ENCODE results near the gene STOX1.
"Not testable (repeated sequence)": the region's sequence is repeated elsewhere in the genome, so short reads cannot be mapped to it uniquely, and the experiment has no call there.

Gene STOX1, protein sequence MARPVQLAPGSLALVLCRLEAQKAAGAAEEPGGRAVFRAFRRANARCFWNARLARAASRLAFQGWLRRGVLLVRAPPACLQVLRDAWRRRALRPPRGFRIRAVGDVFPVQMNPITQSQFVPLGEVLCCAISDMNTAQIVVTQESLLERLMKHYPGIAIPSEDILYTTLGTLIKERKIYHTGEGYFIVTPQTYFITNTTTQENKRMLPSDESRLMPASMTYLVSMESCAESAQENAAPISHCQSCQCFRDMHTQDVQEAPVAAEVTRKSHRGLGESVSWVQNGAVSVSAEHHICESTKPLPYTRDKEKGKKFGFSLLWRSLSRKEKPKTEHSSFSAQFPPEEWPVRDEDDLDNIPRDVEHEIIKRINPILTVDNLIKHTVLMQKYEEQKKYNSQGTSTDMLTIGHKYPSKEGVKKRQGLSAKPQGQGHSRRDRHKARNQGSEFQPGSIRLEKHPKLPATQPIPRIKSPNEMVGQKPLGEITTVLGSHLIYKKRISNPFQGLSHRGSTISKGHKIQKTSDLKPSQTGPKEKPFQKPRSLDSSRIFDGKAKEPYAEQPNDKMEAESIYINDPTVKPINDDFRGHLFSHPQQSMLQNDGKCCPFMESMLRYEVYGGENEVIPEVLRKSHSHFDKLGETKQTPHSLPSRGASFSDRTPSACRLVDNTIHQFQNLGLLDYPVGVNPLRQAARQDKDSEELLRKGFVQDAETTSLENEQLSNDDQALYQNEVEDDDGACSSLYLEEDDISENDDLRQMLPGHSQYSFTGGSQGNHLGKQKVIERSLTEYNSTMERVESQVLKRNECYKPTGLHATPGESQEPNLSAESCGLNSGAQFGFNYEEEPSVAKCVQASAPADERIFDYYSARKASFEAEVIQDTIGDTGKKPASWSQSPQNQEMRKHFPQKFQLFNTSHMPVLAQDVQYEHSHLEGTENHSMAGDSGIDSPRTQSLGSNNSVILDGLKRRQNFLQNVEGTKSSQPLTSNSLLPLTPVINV

DNA sequence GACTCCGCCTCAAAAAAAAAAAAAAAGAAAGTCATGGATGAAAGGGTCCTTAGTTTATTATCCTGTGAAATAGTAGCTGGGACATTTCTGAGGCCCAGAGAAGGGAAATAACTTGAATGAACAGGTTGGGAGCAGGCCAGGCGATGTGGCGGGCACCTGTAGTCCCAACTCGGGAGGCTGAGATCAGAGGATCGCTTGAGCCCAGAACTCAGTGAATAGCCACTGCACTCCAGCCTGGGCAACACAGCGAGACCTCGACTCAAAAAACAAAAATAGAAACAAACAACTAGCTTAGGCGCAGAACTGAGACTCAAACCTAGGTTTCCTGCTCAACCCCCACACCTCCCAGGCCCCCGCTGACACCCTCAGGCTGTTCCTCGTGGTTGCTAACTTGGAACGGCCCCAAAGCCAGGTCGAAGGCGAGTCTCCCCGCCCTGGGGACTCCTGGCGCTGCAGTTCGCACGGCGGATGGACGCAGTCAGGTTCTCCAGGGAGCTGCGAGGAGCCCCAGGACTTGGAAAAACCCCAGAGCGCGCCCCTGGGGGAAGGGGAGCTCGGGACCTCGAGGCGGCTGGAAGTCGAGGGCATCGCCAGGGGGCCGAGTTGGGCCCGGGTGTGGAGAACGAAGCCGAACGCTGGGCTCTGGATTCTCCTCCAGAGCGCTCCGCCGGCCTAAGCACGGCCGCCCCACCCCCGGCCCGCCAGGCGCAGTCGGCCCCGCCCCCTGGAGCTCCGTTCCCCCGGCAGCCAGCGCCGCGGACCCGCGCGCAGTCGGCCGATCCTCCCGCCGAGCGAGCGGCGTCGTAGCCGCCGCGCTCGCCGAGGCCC lies at the start of gene STOX1:
Gene STOX1, plus strand, starts transcription at position 768 of the 828 bp plus-strand sequence. CDS start 93 bp downstream, outside the sequence.
- no peak for TF ChIP-seq ZNF274 (IDR thresholded peaks at IDR 0.05; ENCODE audit: low read depth, low read length)
- H3K4me3 ChIP-seq (ENCODE audit: low read length) = peak within 1 kb of the TSS; percentile 46; the same call in 1 of the 2 replicates

DNA sequence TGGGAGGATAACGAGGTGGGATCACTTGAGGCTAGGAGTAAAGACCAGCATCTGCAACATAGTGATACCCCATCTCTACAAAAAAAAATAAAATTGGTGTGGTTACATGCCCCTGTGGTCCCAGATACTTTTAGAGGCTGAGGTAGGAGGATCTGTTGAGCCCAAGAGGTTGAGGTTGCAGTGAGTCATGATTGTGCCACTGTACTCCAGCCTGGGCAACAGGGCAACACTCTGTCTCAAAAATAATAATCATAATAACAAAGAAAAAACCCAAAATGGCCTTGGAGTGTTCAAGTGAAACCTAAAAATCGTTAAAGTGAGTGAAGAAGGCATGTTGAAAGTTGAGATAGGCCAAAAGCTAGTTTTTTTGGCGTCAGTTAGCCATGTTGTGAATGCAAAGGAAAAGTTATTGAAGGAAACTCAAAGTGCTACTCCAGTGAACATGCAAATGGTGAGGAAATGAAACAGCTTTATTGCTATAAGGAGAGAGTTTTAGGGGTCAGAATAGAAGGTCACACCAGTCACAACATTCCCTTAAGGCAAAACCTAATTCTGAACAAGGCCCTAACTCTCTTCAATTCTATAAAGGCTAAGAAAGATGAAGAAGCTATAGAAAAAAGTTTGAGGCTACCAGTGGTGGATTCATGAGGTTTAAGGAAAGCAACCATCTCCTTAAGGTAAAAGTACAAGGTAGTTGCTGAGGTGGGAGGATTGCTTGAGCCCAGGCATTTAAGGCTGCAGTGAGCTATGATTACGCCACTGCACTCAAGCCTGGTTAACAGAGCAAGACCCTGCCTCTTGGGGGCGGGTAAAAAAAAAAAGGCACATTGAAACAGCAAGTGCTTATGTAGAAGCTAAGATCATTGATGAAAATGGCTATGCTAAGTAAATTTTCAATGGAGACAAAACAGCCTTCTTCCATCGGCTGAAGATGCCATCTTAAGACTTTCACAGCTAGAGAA lies 45.4 kb upstream of the STOX1 start:
- TF ChIP-seq ZNF274 (IDR thresholded peaks at IDR 0.05; ENCODE audit: low read depth, low read length) = no peak
- H3K4me3 ChIP-seq (ENCODE audit: low read length) = no peak overlapping the region

DNA sequence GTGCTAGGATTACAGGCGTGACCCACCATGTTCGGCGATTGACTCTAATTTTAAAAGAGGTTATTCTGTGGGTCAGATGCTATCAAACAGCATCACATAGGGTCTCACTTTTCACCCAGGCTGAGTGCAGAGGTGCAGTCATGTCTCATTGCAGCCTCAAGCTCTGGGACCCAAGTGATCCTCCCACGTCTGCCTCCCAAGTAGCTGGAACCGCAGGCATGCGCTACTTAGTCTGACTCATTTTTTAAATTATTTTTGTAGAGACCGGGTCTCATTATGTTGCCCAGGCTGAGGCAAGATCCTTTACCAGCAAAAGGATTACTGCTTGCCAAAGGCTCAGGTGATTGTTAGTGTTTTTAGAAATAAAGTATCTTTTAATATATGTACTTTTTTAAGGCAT lies 42.9 kb upstream of the STOX1 start:
- no peak overlapping the region for H3K4me3 ChIP-seq (ENCODE audit: low read length)
- TF ChIP-seq ZNF274 (IDR thresholded peaks at IDR 0.05; ENCODE audit: low read depth, low read length) = no peak

DNA sequence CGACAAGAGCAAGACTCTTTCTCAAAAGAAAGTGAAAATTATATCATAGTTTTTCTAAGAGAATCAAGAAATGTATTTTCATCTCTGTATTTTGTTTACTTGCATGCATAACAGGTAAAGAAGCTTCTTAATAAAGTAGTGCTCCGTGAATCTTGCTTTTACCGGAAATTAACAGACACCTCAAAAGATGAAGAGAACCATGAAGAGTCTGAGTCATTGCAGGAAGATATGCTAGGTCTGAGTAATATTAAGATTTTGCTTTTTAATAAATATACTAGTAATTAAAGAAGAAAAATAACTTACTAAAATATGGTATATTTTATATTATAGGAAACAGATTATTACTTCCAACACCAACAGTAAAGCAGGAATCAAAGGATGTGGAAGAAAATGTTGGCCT lies 39.5 kb upstream of the STOX1 start:
- H3K4me3 ChIP-seq (ENCODE audit: low read length) = no peak overlapping the region
- TF ChIP-seq ZNF274 (IDR thresholded peaks at IDR 0.05; ENCODE audit: low read depth, low read length) = no peak

DNA sequence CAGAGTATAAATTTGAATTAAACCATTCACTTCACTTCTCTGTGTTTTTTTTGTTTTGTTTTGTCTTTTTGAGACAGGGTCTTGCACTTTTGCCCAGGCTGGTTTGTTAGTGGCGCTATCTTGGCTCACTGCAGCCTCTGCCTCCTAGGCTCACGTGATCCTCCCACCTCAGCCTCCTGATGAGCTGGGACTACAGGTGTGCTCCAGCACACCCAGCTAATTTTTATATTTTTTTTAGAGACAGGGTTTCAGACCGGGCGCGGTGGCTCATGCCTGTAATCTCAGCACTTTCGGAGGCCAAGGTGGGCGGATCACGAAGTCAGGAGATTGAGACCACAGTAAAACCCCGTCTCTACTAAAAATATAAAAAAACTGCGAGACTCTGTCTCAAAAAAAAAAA lies 36.9 kb upstream of the STOX1 start:
- no peak for TF ChIP-seq ZNF274 (IDR thresholded peaks at IDR 0.05; ENCODE audit: low read depth, low read length)
- no peak overlapping the region for H3K4me3 ChIP-seq (ENCODE audit: low read length)

DNA sequence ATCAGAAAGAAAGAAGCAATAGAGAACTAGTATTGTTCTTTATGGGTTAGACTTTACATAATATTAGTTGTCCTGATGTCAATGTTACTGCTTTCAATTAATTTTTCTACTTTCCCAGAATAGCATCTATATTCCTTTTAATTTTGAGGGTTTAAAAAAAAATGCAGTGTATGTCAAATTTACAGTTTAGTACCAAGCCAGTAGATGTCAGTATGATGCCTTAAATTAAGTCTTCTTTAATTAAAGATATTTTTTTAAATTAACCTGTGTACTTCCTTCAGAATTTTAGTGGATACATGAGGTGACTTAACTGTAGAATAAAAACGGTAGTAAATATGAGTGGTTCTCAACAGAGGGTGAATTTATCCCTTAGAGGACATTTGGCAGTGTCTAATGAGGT lies 35.2 kb upstream of the STOX1 start:
- TF ChIP-seq ZNF274 (IDR thresholded peaks at IDR 0.05; ENCODE audit: low read depth, low read length) = no peak
- H3K4me3 ChIP-seq (ENCODE audit: low read length) = no peak overlapping the region

DNA sequence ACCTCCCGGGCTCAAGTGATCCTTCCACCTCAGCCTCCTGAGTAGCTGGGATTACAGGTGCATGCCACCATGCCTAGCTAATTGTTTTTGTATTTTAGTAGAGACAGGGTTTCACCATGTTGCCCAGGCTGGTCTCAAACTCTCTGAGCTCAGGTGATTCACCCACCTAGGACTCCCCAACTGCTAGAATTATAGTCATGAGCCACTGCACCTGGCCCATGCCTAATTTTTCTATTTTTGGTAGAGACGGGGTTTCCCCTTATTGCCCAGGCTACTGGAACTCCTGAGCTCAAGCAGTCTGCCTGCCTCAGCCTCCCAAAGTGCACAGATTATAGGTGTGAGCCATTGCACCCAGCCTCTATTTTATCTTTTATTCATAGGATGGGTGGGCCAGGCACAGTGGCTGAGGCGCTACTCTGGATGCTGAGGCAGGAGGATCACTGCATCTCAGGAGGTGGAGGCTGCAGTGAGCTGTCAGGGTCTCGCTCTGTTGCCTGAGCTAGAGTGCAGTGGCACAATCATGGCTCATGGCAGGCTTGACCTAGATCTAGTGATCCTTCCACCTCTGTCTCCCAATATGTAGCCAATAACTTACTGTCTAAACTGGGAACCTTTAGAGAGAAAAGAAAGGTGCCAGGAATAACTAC lies 31.3 kb upstream of the STOX1 start:
- no peak overlapping the region for H3K4me3 ChIP-seq (ENCODE audit: low read length)
- TF ChIP-seq ZNF274 (IDR thresholded peaks at IDR 0.05; ENCODE audit: low read depth, low read length) = no peak

DNA sequence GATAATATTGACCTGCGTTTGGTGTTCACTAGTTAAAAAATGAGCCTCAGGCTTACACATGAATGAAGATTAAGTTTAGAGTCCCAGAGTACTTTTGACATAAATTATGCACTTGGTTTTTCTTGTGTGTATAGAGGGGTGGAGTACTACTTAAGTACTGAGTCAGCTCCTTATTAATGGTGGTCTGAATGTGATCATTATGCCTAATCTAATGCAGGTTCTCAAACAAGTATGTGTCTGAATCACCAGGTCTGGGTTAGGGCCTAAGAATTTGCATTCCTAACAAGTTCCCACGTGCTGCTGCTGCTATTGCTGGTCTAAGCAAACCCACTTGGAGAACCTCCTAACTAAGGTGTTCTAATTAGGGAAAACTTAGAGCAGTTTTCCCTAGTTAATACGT lies 30.7 kb upstream of the STOX1 start:
- H3K4me3 ChIP-seq (ENCODE audit: low read length) = no peak overlapping the region
- no peak for TF ChIP-seq ZNF274 (IDR thresholded peaks at IDR 0.05; ENCODE audit: low read depth, low read length)

DNA sequence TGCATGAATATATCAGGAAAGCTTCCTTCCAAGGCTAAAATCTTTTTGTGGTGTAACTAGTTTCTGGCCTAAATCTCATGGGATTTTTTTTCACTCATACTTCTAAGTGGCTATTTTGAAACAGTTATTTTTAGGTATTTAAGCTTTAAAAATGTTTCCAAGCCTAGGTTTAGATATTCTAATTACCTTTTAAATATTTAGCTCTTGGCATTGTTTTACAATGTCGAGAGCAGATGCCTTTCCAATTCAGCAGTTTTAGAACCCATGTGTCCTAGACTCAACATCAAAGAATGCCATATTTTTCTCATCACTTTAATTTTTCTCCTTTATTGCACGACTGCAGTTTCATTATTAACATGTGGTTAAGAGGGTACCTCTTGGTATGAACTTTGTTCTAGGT lies 27.1 kb upstream of the STOX1 start:
- no peak overlapping the region for H3K4me3 ChIP-seq (ENCODE audit: low read length)
- TF ChIP-seq ZNF274 (IDR thresholded peaks at IDR 0.05; ENCODE audit: low read depth, low read length) = no peak

DNA sequence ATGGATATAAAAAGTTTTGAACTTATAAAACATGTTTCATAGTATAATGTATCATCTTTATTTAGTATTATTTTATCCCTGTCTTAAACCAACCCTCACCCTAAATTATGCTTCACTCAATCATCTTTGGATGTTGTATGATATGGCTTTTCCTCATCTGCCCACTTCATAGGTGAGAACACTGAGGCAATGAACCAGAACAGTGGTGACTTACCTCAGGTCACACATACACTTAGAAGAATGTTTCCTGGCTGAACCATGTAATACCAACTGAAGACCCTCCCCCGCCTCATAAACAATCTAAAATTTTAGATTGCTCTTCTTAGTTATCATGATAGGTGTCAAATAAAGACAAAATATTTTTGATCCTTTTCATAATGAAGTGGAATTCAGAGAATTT lies 22.6 kb upstream of the STOX1 start:
- H3K4me3 ChIP-seq (ENCODE audit: low read length) = no peak overlapping the region
- TF ChIP-seq ZNF274 (IDR thresholded peaks at IDR 0.05; ENCODE audit: low read depth, low read length) = no peak

DNA sequence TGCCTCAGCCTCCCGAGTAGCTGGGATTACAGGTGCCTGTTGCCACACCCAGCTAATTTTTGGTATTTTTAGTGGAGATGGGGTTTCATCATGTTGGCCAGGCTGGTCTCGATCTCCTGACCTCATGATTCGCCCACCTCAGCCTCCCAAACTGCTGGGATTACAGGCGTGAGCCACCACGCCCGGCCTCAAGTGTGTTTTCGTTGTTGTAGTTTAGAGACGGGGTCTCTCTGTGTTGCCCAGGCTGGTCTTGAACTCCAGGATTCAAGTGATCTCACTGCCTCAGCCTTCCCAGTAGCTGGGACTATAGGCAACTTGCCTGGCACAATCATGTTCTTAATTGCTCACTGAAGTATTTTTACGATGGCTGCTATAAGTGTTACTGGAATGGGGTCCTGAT lies 16.5 kb upstream of the STOX1 start:
- H3K4me3 ChIP-seq (ENCODE audit: low read length) = not testable (repeated sequence)

DNA sequence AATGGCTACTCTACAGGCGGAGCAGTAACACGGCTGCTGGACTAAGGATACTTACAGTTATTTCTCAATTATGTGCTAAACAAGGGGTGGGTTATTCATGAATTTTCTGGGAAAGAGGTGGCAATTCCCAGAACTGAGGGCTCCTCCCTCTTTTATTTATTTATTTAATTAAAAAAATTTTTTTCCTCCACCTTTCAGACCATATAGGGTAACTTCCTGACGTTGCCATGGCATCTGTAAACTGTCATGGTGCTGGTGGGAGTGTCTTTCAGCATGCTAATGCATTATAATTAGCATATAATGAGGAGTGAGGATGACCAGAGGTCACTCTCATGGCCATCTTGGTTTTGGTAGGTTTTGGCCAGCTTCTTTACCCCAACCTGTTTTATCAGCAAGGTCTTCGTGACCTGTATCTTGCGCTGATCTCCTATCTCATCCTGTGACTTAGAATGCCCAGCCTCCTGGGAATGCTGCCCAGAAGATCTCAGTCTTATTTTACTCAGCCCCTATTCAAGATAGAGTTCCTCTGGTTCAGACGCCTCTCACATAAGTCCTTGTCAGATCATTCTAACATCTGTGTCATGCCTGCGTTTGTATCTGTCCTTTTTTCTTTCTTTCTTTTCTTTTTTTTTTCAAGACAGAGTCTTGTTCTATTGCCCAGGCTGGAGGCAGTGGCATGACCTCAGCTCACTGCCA lies 15.9 kb upstream of the STOX1 start:
- no peak overlapping the region for H3K4me3 ChIP-seq (ENCODE audit: low read length)
- TF ChIP-seq ZNF274 (IDR thresholded peaks at IDR 0.05; ENCODE audit: low read depth, low read length) = no peak

All from GM08714 (cell line).